GM21529 (cell line): Measurements from ENCODE around the gene NKAIN2.

Experiments used
- ATAC-seq: cut with Tn5 transposase; IDR thresholded peaks from one replicate; pipeline ENCODE4 v1.9.1; 2021; ENCODE audit not compliant: unreplicated experiment

NKAIN2 gene

DNA sequence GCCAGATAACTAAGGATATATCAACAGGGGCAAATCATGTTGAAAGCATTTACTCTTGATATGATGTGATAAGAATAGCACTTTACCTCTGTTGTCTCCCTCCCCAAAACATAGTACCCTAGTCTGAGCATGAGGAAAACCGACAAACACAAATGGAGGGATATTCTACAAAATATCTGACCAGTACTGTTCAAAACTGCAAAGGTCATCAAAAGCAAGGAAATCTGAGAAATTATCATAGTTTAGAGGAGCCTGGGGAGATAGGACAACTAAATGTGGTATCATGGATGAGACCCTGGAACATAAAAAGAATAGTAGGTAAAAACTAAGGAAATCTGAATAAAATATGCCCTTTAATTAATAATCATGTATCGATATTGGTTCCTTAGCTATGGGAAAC lies 675.2 kb downstream of the NKAIN2 start:
- no peak for ATAC-seq

DNA sequence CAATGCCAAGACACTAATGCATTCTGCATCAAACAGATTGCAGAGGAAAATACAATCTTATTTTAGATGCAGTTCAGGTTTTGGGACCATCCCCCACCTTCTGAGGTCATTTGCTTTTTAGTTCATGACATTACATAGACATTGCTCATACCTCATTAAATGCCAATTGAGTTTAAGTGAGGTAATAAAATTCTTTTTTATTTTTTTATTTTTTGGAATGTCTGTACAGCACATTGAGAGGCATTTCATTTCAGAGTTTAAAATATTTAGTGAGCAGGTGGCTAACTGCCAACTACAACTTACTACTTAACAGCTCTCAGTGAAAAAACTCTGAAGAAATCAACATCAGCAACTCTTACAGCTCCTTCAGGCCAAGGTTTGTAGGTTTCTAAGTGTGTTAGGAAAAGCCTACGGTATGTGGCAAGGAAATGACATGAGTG lies 676.3 kb downstream of the NKAIN2 start:
- no peak for ATAC-seq

- ATAC-seq = no peak
These were observed 678.4 kb downstream of the NKAIN2 start for GRCh38 chr6:124482071-124482491.

GRCh38 chr6:124487623-124488431 lies 684.2 kb downstream of the NKAIN2 start:
- no peak for ATAC-seq

GRCh38 chr6:124490122-124490521 lies 686.5 kb downstream of the NKAIN2 start:
- ATAC-seq = no peak

- ATAC-seq = no peak
These were observed 689.6 kb downstream of the NKAIN2 start for GRCh38 chr6:124493259-124493658.

GRCh38 chr6:124494956-124495664 lies 691.4 kb downstream of the NKAIN2 start:
- ATAC-seq = no peak

- ATAC-seq = no peak
These were observed 692.1 kb downstream of the NKAIN2 start for GRCh38 chr6:124495665-124496190.

- no peak for ATAC-seq
These were observed 692.7 kb downstream of the NKAIN2 start for GRCh38 chr6:124496334-124496733.

DNA sequence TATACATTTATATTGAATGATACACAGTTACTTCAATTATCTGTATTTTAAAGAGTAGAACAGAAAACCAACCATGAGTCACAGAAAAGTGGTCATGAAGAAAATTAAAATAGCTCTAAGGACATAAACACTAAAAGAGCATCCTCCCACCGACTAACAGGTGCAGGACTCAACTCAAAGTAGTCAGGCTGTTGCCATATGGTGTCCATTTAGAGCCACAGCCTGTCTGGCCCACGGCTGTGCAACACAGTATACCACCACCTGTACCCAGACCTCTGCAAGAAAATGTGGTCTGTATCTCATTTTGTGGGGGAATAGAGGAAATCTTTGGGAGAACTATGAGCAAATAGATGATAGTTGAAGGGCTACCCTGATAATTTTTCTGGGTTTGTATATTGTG lies 708.8 kb downstream of the NKAIN2 start:
- no peak for ATAC-seq

DNA sequence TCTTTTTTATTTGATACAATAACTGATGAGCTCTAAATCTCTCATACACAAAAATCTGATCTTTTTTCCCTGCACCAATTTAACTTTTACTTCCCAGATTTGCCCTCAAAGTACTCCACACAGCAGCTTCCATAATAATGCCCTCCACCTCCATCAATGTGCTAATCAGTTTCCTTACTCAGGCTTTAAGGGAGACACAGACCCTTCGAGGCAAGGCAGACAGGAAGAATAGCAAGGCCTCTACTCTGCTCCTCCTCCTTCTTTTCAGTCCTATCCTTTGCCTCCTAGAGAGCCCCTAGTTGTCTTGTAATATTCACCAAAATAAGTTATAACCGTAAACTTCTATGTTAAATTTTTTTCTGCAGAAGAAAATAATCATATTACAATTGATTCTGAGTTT lies 713.7 kb downstream of the NKAIN2 start:
- ATAC-seq = no peak

- ATAC-seq = no peak
These were observed 716.8 kb downstream of the NKAIN2 start for GRCh38 chr6:124520514-124520913.

GRCh38 chr6:124522335-124522734 lies 718.7 kb downstream of the NKAIN2 start:
- no peak for ATAC-seq

DNA sequence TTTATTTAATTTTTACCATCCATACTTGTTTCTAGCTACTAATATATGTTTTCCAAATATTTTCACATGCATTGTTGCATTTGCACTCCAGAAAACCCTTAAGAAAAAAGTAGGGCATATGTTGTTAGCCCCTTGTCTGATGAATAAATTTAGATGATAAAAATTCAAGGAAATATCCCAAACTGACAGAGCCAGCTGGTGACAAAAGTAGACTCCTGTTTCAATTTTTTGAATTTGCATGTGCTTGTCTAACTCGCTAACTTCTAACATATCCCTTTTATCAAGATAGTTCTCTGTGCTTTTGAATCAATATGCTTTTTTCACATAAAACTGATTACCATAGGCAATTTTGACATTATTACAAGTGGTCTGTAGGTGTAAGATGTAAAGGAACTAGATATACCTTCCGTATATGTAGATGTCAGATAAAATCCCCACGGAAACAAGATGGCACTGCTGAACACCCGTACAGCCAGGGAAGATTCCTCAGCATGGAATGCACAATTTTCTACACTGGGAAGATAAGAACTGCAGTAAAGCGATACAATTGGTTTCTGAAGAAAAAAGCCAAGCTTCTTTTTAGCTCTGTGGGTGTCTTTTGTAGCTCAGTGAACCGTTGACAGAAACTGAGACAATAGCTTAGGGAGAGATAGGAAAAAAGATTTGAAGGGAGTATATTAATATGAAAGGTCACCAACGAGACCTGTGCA lies 721.0 kb downstream of the NKAIN2 start:
- ATAC-seq = no peak

- ATAC-seq = no peak
These were observed 727.3 kb downstream of the NKAIN2 start for GRCh38 chr6:124530926-124531325.

- ATAC-seq = no peak
These were observed 731.6 kb downstream of the NKAIN2 start for GRCh38 chr6:124535299-124535698.

- no peak for ATAC-seq
These were observed 732.1 kb downstream of the NKAIN2 start for GRCh38 chr6:124535746-124536145.

- no peak for ATAC-seq
These were observed 732.6 kb downstream of the NKAIN2 start for GRCh38 chr6:124536157-124536841.

- ATAC-seq = no peak
These were observed 733.2 kb downstream of the NKAIN2 start for GRCh38 chr6:124536842-124537191.

GRCh38 chr6:124539096-124539495 lies 735.4 kb downstream of the NKAIN2 start:
- no peak for ATAC-seq

- no peak for ATAC-seq
These were observed 737.9 kb downstream of the NKAIN2 start for GRCh38 chr6:124541573-124541972.
